ENCODE results near the gene SPATA17.

- TF ChIP-seq CTCF (IDR thresholded peaks at IDR 0.05 in 8 of 11, conservative IDR thresholded peaks at IDR 0.05 in 3 of 11) (no peak), POLR2A (IDR thresholded peaks at IDR 0.05) (no peak), POLR2AphosphoS5 (IDR thresholded peaks at IDR 0.05) (no peak)
Measured at GRCh38 chr1:217599154-217599553, 32.0 kb upstream of the SPATA17 start.

Data from spleen (tissue), 7 donors.